ENCODE measurements around the gene CEP104.

- TF ChIP-seq CTCF (IDR thresholded peaks at IDR 0.05; ENCODE audit: poor library complexity, severe bottlenecking) (no peak), MXI1 (conservative IDR thresholded peaks at IDR 0.05; ENCODE audit: poor library complexity, severe bottlenecking) (no peak), EZH2 (IDR thresholded peaks at IDR 0.05; ENCODE audit: borderline replicate concordance, insufficient read depth, low read length, poor library complexity, severe bottlenecking) (no peak), EP300 (conservative IDR thresholded peaks at IDR 0.05; ENCODE audit: poor library complexity, severe bottlenecking) (no peak)
Measured at GRCh38 chr1:3880429-3881192, 23.6 kb upstream of the CEP104 start.

All from neural cell (in vitro differentiated cells).